Lower leg skin (tissue), 4 donors: ENCODE results near the gene THAP7. TPM values are rescaled to one million over a fixed set of nuclear protein-coding genes. Genes with fewer than 3 reads are reported as not detected.

Source experiments
- DNase-seq, 2 donors: peaks; one replicate each; pipeline ENCODE4 v3.0.0-alpha.2; 2019; ENCODE audit warnings: low spot score in 2 of 2
- H3K4me3 ChIP-seq: fragments of 200-600 bp; sonication (generic); 2 replicates; pipeline ENCODE4 v1.5.1; 2017; ENCODE audit warnings: mild to moderate bottlenecking, low read depth; ENCODE audit not compliant: poor library complexity, severe bottlenecking
- POLR2A ChIP-seq, 2 donors: fragments of 450-650 bp; IDR thresholded peaks; one replicate each; pipeline ENCODE4 v1.6.1; 2016 to 2017; ENCODE audit warnings: antibody characterized with exemption in 2 of 2, mild to moderate bottlenecking in 1 of 2, moderate library complexity in 1 of 2
- WGBS, 2 donors: methylation state at CpG; one replicate each; pipeline ENCODE4 v1.1.5; 2018; 5-methylcytosine and 5-hydroxymethylcytosine counted together
- intact Hi-C: fragments of 100-400 bp; cut with DNase I; formaldehyde crosslinking; loops from one replicate; pipeline ENCODE4 v1.15.0; 2023; ENCODE audit warnings: low total_unique reads
- total RNA-seq, 4 donors: library from RNA; depleted of rRNA; stranded (reverse); fragments of >200 nt; gene quantifications; one replicate each; pipeline ENCODE4 v1.1.0, GENCODE V29; 2016
- TF ChIP-seq, protein P1 (sequence below), 3 donors: fragments of 450-650 bp; IDR thresholded peaks; one replicate each; pipeline ENCODE4 v1.5.1; 2016; ENCODE audit warnings: antibody characterized with exemption in 3 of 3, mild to moderate bottlenecking in 3 of 3, moderate library complexity in 2 of 3

THAP7 gene
- total RNA-seq, 4 donors from 2014 or later = 23.3 to 48.2 (median 45.1) TPM

DNA sequence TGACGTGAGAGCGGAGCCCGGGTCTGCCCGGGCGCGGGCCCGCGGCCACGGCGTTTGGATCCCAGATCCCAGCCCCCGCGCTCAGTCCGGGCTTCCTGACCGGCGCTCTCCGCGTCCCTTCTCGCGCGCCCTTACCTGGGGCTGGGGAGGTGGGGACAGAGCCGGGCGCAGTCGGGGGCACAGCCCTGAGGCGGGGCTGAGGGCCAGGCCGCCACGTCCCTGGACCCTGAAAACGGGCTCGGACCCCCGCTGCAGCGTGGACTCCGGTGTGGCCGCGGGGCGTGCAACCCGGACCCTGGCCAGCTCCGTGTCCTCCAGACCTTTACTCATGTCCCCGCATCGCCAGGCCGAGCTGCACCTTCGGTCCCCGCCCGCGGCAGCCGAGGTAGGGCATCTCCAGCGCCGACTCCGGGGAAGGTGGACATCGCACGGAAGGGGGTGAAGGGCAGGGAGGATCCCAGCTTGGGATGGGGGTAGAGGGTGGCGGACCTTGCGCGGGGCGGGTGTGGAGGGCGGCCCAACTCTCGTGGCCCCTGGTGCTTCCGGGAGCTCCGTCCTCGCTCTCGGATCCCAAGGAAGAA is 44.7 kb downstream of the THAP7 start:
- DNase-seq = no peak
- no peak for TF ChIP-seq POLR2A (IDR thresholded peaks at IDR 0.05)
- TF ChIP-seq, protein P1, sequence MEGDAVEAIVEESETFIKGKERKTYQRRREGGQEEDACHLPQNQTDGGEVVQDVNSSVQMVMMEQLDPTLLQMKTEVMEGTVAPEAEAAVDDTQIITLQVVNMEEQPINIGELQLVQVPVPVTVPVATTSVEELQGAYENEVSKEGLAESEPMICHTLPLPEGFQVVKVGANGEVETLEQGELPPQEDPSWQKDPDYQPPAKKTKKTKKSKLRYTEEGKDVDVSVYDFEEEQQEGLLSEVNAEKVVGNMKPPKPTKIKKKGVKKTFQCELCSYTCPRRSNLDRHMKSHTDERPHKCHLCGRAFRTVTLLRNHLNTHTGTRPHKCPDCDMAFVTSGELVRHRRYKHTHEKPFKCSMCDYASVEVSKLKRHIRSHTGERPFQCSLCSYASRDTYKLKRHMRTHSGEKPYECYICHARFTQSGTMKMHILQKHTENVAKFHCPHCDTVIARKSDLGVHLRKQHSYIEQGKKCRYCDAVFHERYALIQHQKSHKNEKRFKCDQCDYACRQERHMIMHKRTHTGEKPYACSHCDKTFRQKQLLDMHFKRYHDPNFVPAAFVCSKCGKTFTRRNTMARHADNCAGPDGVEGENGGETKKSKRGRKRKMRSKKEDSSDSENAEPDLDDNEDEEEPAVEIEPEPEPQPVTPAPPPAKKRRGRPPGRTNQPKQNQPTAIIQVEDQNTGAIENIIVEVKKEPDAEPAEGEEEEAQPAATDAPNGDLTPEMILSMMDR (IDR thresholded peaks at IDR 0.05) = no peak
- WGBS, 2 donors = 0% methylated on average over 18 to 34 of the region's 59 CpGs
- intact Hi-C loops = no loop called here
- peak overlapping the region; percentile 54 for H3K4me3 ChIP-seq

DNA sequence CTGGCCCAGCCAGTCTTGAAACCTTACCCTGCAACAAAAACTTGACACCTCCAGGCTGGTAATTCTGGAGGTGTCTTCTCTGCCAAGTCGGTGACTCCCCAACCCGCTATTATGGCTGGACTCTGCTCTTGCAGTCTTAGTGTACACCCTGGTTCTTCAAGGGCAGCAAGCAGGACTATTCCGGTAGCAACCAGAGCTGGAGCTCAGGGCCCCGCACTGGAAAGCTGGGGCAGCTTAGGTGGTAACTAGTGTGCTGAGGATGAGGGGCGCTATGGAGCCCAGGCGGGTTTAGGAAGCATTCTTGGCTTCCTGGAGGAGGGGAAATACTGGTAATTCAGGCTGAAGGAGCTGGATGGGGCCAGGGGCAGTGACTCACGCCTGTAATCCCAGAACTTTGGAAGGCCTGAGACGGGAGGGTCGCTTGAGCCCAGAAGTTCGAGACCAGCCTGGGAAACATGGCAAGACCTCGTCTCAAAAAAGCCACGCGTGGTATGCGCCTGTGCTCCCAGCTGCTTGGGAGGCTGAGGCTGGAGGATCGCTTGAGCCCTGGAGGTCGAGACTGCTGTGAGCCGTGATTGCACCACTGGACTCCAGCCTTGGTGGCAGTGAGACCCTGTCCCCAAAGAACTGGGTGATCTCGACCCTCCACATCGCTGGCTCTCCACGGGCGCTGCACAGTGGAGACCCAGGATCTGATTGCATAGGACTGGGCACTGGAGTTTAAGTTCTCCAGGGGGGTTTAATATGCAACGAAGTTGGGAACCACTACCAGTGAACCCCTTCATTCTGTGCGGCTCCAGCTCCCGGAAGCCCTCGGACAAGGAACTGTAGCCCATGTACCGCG is 45.4 kb downstream of the THAP7 start:
- intact Hi-C loops = no loop called here
- DNase-seq = no peak
- no peak for TF ChIP-seq POLR2A (IDR thresholded peaks at IDR 0.05)
- TF ChIP-seq, protein P1 (IDR thresholded peaks at IDR 0.05) = no peak
- H3K4me3 ChIP-seq = no peak overlapping the region
- 45 to 55% methylated on average over 20 to 27 of the region's 27 CpGs for WGBS, 2 donors

DNA sequence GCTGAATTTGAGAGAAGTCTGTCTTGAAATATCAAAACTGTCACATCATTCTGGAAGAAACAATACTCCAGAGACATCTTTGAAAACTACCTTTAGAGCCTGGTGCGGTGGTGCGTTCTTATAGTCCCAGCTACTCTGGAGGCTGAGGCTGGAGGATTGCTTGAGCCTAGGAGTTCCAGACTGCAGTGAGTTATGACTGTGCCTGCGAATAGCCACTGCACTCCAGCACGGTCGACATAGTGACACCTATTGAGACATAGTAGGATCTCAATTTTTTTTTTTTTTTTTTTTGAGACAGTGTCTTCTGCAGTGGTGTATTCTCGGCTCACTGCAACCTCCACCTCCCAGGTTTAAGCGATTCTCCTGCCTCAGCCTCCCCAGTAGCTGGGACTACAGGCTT is 46.4 kb downstream of the THAP7 start:
- 84 to 86% methylated on average over 7 of the region's 7 CpGs for WGBS, 2 donors
- DNase-seq = no peak
- intact Hi-C loops = no loop called here
- no peak overlapping the region for H3K4me3 ChIP-seq
- TF ChIP-seq, protein P1 (IDR thresholded peaks at IDR 0.05) = no peak
- TF ChIP-seq POLR2A (IDR thresholded peaks at IDR 0.05) = no peak

DNA sequence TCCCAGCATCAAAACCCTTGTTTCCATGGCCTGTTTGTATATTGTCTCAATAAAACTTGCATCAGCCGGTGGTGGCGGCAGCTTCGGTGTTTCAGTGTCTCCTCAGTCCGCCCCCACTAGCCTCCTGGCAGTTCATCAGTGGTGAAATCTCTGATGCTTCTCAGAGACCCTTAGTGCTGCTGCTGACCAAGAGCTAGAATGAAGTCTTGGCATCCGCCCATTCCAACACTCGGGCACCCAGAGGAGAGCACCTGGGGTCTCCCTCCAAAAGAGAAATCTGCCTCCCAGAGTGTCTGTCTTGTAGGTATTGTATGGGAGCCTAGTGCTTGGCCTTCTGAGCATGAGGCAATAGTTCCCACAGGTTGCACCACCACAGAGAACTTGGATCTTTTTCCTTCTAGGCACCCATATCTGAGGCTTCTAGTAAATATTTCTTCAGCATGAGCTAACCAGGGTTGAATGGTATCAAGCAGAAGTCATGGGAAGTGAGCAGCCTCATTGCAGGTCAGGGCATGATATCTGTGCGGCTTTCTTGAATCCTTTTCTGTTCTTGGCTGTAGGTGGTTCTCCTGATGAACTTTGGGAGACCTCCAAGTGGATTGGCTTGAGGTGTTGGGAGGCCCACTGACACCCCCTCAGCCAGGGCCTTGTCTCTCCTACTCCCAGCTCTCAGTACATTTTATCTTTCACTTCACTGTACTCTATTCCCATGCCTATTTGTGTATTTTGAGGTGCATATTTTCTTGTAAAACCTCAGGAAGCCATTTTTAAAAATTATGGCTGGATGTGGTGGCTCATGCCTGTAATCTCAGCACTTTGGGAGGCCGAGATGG is 48.0 kb downstream of the THAP7 start:
- intact Hi-C loops = no loop called here
- H3K4me3 ChIP-seq = no peak overlapping the region
- WGBS, 2 donors = 74 to 84% methylated on average over 8 of the region's 8 CpGs
- TF ChIP-seq, protein P1 (IDR thresholded peaks at IDR 0.05) = no peak
- no peak for TF ChIP-seq POLR2A (IDR thresholded peaks at IDR 0.05)
- DNase-seq = peak in 1 of 2 donors; percentile 37

DNA sequence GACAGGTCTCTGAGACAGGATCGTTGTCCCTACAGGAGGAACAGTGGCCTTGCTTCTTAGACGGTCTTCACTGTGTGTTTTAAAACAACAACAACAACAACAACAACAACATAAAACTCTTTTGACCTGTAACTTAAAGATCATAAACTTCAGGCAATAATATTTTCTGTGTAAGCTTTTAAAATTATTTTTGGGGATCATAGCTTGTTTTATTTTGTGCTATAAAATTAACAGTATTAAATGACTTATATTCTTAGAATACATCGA is 48.6 kb downstream of the THAP7 start:
- 72 to 77% methylated on average over 3 of the region's 3 CpGs for WGBS, 2 donors
- no peak overlapping the region for H3K4me3 ChIP-seq
- TF ChIP-seq, protein P1 (IDR thresholded peaks at IDR 0.05) = no peak
- TF ChIP-seq POLR2A (IDR thresholded peaks at IDR 0.05) = no peak
- no peak for DNase-seq
- intact Hi-C loops = no loop called here
